ENCODE data around the gene CCNE1.

The CCNE1 gene

DNA sequence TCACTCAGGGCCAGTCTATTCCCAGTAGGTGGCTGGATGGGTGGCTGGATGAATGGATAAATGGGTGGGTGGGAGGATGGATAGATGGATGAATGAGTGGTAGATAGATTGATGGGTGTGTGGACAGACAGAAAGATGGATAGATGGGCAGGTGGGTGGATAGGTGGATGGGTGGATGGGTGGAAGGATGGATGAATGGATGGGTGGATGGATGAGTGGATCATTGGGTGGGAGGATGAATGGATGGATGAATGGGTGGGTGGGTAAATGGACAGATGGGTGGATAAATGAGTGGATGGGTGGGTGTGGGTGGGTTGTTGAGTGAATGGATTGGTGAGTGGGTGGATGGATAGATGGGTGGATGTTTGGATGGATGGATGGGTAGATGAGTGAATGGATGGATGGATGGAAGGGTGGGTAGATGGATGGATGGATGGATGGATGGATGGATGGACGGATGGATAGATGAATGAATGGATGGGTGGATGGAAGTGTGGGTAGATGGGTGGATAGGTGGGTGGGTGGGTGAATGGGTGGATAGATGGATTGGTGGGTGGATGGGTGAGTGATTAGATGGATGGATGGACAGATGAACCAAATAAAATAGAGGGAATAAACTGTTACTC lies 27.1 kb upstream of the CCNE1 start:
- TF ChIP-seq SIN3A (IDR thresholded peaks at IDR 0.05; ENCODE audit: borderline replicate concordance, insufficient read depth, low read length) (no peak), FOXP2 (optimal IDR thresholded peaks at IDR 0.05; ENCODE audit: borderline replicate concordance, extremely low read depth, extremely low read length, insufficient read depth) (no peak), POLR2AphosphoS5 (IDR thresholded peaks at IDR 0.05; ENCODE audit: low read depth, low read length) (no peak), TAF1 (IDR thresholded peaks at IDR 0.05; ENCODE audit: borderline replicate concordance, insufficient read depth, low read length) (no peak)
- TF ChIP-seq, protein P1, sequence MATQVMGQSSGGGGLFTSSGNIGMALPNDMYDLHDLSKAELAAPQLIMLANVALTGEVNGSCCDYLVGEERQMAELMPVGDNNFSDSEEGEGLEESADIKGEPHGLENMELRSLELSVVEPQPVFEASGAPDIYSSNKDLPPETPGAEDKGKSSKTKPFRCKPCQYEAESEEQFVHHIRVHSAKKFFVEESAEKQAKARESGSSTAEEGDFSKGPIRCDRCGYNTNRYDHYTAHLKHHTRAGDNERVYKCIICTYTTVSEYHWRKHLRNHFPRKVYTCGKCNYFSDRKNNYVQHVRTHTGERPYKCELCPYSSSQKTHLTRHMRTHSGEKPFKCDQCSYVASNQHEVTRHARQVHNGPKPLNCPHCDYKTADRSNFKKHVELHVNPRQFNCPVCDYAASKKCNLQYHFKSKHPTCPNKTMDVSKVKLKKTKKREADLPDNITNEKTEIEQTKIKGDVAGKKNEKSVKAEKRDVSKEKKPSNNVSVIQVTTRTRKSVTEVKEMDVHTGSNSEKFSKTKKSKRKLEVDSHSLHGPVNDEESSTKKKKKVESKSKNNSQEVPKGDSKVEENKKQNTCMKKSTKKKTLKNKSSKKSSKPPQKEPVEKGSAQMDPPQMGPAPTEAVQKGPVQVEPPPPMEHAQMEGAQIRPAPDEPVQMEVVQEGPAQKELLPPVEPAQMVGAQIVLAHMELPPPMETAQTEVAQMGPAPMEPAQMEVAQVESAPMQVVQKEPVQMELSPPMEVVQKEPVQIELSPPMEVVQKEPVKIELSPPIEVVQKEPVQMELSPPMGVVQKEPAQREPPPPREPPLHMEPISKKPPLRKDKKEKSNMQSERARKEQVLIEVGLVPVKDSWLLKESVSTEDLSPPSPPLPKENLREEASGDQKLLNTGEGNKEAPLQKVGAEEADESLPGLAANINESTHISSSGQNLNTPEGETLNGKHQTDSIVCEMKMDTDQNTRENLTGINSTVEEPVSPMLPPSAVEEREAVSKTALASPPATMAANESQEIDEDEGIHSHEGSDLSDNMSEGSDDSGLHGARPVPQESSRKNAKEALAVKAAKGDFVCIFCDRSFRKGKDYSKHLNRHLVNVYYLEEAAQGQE (IDR thresholded peaks at IDR 0.05; ENCODE audit: insufficient read depth in 1 of 2, low read depth in 2 of 2, low read length in 2 of 2): no peak

DNA sequence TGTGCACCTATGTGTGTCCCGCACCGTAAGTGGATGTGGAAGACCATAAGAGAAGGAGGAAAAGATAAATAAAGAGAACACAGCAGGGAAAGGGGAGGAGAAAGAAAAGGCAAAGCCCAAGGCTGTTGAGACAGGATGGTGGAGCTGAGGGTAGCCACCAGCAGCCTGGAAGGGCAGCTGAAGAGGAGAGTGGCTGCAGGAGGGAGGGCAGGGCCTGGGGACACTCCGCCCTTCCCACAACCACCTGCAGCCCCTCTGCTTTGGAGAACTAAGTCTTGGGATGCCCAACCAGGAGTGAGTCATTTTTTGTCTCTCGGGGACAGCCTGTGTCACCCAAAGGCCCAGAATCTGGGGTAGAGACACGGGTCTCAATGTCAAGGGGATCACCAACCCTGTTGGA lies 26.4 kb upstream of the CCNE1 start:
- no peak for TF ChIP-seq FOXP2 (optimal IDR thresholded peaks at IDR 0.05; ENCODE audit: borderline replicate concordance, extremely low read depth, extremely low read length, insufficient read depth)
- TF ChIP-seq SIN3A (IDR thresholded peaks at IDR 0.05; ENCODE audit: borderline replicate concordance, insufficient read depth, low read length): no peak
- no peak for TF ChIP-seq TAF1 (IDR thresholded peaks at IDR 0.05; ENCODE audit: borderline replicate concordance, insufficient read depth, low read length)
- TF ChIP-seq POLR2AphosphoS5 (IDR thresholded peaks at IDR 0.05; ENCODE audit: low read depth, low read length): no peak
- TF ChIP-seq, protein P1 (IDR thresholded peaks at IDR 0.05; ENCODE audit: insufficient read depth in 1 of 2, low read depth in 2 of 2, low read length in 2 of 2): no peak

DNA sequence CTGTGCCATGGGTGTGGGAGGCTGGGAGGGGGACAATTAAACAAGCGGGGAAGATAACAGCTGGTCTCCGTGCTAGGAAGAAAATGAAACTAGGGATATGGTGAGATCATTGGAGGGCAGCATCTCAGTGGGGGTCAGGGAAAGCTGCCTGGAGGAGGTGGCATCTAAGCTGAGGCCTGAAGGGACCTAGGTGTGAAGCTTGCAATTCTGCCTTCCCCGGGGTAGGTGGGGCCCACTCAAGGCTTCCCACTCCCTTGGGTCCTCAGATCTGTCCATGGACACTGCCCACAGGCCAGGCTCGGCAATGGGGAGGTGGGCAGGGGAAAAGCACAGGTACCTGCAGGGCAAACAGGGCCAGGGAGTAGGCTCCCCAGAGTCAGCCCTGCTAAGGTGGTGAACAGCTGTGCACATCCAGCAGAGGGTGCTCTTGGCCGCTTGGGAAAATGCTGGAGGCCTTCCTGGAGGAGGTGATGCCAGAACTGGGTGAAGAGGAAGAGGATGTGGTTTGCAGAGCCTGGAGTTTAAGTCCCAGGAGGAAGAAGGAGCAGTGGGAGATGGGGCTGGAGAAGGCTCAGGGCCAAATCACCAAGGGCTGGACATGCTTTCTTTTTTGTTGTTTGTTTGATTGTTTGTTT lies 25.7 kb upstream of the CCNE1 start:
- TF ChIP-seq FOXP2 (optimal IDR thresholded peaks at IDR 0.05; ENCODE audit: borderline replicate concordance, extremely low read depth, extremely low read length, insufficient read depth) (no peak), TAF1 (IDR thresholded peaks at IDR 0.05; ENCODE audit: borderline replicate concordance, insufficient read depth, low read length) (no peak), SIN3A (IDR thresholded peaks at IDR 0.05; ENCODE audit: borderline replicate concordance, insufficient read depth, low read length) (no peak), POLR2AphosphoS5 (IDR thresholded peaks at IDR 0.05; ENCODE audit: low read depth, low read length) (no peak)
- TF ChIP-seq, protein P1 (IDR thresholded peaks at IDR 0.05; ENCODE audit: insufficient read depth in 1 of 2, low read depth in 2 of 2, low read length in 2 of 2): no peak

DNA sequence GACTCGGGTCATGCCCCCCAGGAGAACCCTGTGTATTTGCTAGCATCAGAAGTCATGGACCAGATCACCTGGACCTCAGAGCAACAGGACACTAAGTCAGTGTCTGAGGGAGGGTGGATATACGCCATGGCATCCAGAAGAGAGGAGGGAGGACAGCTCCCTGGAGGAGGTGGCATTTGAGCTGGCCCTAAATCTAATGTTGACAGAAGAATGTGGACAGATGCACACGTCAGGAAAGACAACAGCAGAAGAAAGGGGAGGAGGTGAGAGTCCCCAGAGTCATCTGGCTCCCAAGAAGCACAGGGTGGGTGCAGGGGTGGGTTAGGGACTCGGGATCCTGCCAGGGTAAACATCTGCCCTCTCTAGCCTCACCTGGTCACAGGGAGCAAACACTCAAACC lies 24.5 kb upstream of the CCNE1 start:
- TF ChIP-seq, protein P1 (IDR thresholded peaks at IDR 0.05; ENCODE audit: insufficient read depth in 1 of 2, low read depth in 2 of 2, low read length in 2 of 2): no peak
- no peak for TF ChIP-seq FOXP2 (optimal IDR thresholded peaks at IDR 0.05; ENCODE audit: borderline replicate concordance, extremely low read depth, extremely low read length, insufficient read depth)
- no peak for TF ChIP-seq POLR2AphosphoS5 (IDR thresholded peaks at IDR 0.05; ENCODE audit: low read depth, low read length)
- TF ChIP-seq SIN3A (IDR thresholded peaks at IDR 0.05; ENCODE audit: borderline replicate concordance, insufficient read depth, low read length): no peak
- no peak for TF ChIP-seq TAF1 (IDR thresholded peaks at IDR 0.05; ENCODE audit: borderline replicate concordance, insufficient read depth, low read length)

Measured in PFSK-1 (cell line).